Tibial nerve (tissue), 4 donors: ENCODE measurements around the gene ZNF483.

Experiments
- CTCF ChIP-seq, 5 experiments: fragments of 200-600 bp in 3 of 5; fragments of 450-650 bp in 2 of 5; sonication (generic) in 3 of 5; IDR thresholded peaks; one replicate each; pipeline ENCODE4 v1.5.1; 2016 to 2019; ENCODE audit warnings: antibody characterized with exemption in 5 of 5, mild to moderate bottlenecking in 3 of 5, moderate library complexity in 2 of 5
- EP300 ChIP-seq, 2 donors: sonication (generic); formaldehyde crosslinking; IDR thresholded peaks; one replicate each; pipeline ENCODE4 v1.6.1; 2017; ENCODE audit warnings: antibody characterized with exemption in 2 of 2, mild to moderate bottlenecking in 1 of 2
- POLR2A ChIP-seq, 2 donors: fragments of 450-650 bp; IDR thresholded peaks; one replicate each; pipeline ENCODE4 v1.6.1; 2017; ENCODE audit warnings: antibody characterized with exemption in 2 of 2, mild to moderate bottlenecking in 2 of 2, moderate library complexity in 2 of 2

- TF ChIP-seq EP300 (IDR thresholded peaks at IDR 0.05) (no peak), POLR2A (IDR thresholded peaks at IDR 0.05) (no peak), CTCF (IDR thresholded peaks at IDR 0.05) (no peak)
Measured at GRCh38 chr9:111605041-111605559, 80.1 kb downstream of the ZNF483 start.
